Measurements from ENCODE around the gene MMD. TPM values are rescaled to one million over a fixed set of nuclear protein-coding genes. Genes with fewer than 3 reads are reported as not detected.

Gene MMD
- total RNA-seq, result 7.2 and 21.2 TPM in 2 replicates

GRCh38 chr17:55421179-55421934, at the start of gene MMD:
TSS of gene MMD (minus strand) at chr17:55421835. CDS start at chr17:55421695, 140 bp downstream.

Other genes starting within 250 kb of the MMD start
- gene HLF, start 156.9 kb downstream of the MMD start, total RNA-seq, result under 0.01 and 0.24 TPM in 2 replicates
- under 0.01 TPM in 1 of 2 replicates, not detected in the other for gene SMIM36, start 89.6 kb upstream of the MMD start, total RNA-seq

All from tracheal epithelial cell (primary cell).